ENCODE data around the gene KRT38. TPM values are rescaled to one million over a fixed set of nuclear protein-coding genes. Genes with fewer than 3 reads are reported as not detected.
A peak's percentile ranks its signal among the peaks of the same experiment; 100 is the strongest.

The KRT38 gene
- total and polyA plus RNA-seq, 7 experiments from 2014 or later, result not detected

GRCh38 chr17:41416479-41416878 is 24.3 kb downstream of the KRT38 start:
- Histone ChIP-seq H3K36me3 (ENCODE audit: control insufficient read depth in 2 of 3, insufficient read depth in 3 of 3, low read length in 3 of 3) (no peaks in the 10 kb centered on the region), H3K27ac (ENCODE audit: low read depth, low read length) (no peak overlapping the region), H3K4me1 (ENCODE audit: control insufficient read depth in 2 of 2, insufficient read depth in 2 of 2, low read length in 2 of 2) (peaks cover 0 to 6% of the 10 kb centered on the region in 2 donors), H3K4me3 (ENCODE audit: low read length) (no peak overlapping the region), H3K9me3 (ENCODE audit: control insufficient read depth in 2 of 3, low read length in 3 of 3) (no peaks in the 10 kb centered on the region), H3K27me3 (ENCODE audit: control insufficient read depth in 2 of 2, insufficient read depth in 2 of 2, low read length in 2 of 2) (no peaks in the 10 kb centered on the region)
- ChIA-PET POLR2A (no interaction called here), CTCF (interaction anchor here (0.6 kb wide), 1 partner anchor 978 kb away, joined by 5 read pairs; no protein-coding TSS in a partner anchor)
- no peak for ATAC-seq
- Mint-ChIP-seq H3K27ac (no peak overlapping the region), H3K4me3 (no peak overlapping the region), H3K4me1 (peaks cover 0 to 19% (median 9%) of the 10 kb centered on the region in 7 donors), H3K9me3 (no peaks in the 10 kb centered on the region), H3K27me3 (no peaks in the 10 kb centered on the region), H3K36me3 (no peaks in the 10 kb centered on the region)
- intact Hi-C loops (cut with micrococcal nuclease), result no loop called here
- DNase-seq, result no peak

GRCh38 chr17:41415833-41416335 is 24.9 kb downstream of the KRT38 start:
- ChIA-PET POLR2A (interaction anchor here (0.5 kb wide), 1 partner anchor 30 kb away, joined by 4 read pairs; no protein-coding TSS in a partner anchor), CTCF (no interaction called here)
- Histone ChIP-seq H3K4me3 (ENCODE audit: low read length) (no peak overlapping the region), H3K27ac (ENCODE audit: low read depth, low read length) (no peak overlapping the region), H3K4me1 (ENCODE audit: control insufficient read depth in 2 of 2, insufficient read depth in 2 of 2, low read length in 2 of 2) (peaks cover 0 to 6% of the 10 kb centered on the region in 2 donors), H3K9me3 (ENCODE audit: control insufficient read depth in 2 of 3, low read length in 3 of 3) (no peaks in the 10 kb centered on the region), H3K36me3 (ENCODE audit: control insufficient read depth in 2 of 3, insufficient read depth in 3 of 3, low read length in 3 of 3) (no peaks in the 10 kb centered on the region), H3K27me3 (ENCODE audit: control insufficient read depth in 2 of 2, insufficient read depth in 2 of 2, low read length in 2 of 2) (no peaks in the 10 kb centered on the region)
- Mint-ChIP-seq H3K27ac (peak overlapping the region in 2 of 9 donors; percentile 7 to 21), H3K4me1 (peaks cover 0 to 19% (median 9%) of the 10 kb centered on the region in 7 donors), H3K27me3 (no peaks in the 10 kb centered on the region), H3K9me3 (no peaks in the 10 kb centered on the region), H3K36me3 (no peaks in the 10 kb centered on the region), H3K4me3 (no peak overlapping the region)
- ATAC-seq, result no peak
- DNase-seq, result no peak
- intact Hi-C loops (cut with micrococcal nuclease), result no loop called here

- no peaks in the 10 kb centered on the region for H3K36me3 ChIP-seq (ENCODE audit: control insufficient read depth in 2 of 3, insufficient read depth in 3 of 3, low read length in 3 of 3)
- H3K9me3 Mint-ChIP-seq, result no peaks in the 10 kb centered on the region
- H3K4me3 Mint-ChIP-seq, result no peak overlapping the region
- H3K27ac Mint-ChIP-seq, result peak overlapping the region in 2 of 9 donors; percentile 7 to 32
- H3K27me3 ChIP-seq (ENCODE audit: control insufficient read depth in 2 of 2, insufficient read depth in 2 of 2, low read length in 2 of 2), result no peaks in the 10 kb centered on the region
- ATAC-seq, result no peak
- no peak overlapping the region for H3K4me3 ChIP-seq (ENCODE audit: low read length)
- H3K4me1 ChIP-seq (ENCODE audit: control insufficient read depth in 2 of 2, insufficient read depth in 2 of 2, low read length in 2 of 2), result peaks cover 0 to 5% of the 10 kb centered on the region in 2 donors
- intact Hi-C loops (cut with micrococcal nuclease), result no loop called here
- H3K27ac ChIP-seq (ENCODE audit: low read depth, low read length), result no peak overlapping the region
- no peak for DNase-seq
- H3K36me3 Mint-ChIP-seq, result no peaks in the 10 kb centered on the region
- ChIA-PET POLR2A (interaction anchor here (0.5 kb wide), 1 partner anchor 29 kb away, joined by 4 read pairs; no protein-coding TSS in a partner anchor), CTCF (no interaction called here)
- no peaks in the 10 kb centered on the region for H3K9me3 ChIP-seq (ENCODE audit: control insufficient read depth in 2 of 3, low read length in 3 of 3)
- H3K27me3 Mint-ChIP-seq, result no peaks in the 10 kb centered on the region
- H3K4me1 Mint-ChIP-seq, result peaks cover 0 to 19% (median 9%) of the 10 kb centered on the region in 7 donors
Observed at GRCh38 chr17:41415411-41415810, 25.4 kb downstream of the KRT38 start.

- DNase-seq, result no peak
- H3K4me1 Mint-ChIP-seq, result peaks cover 3 to 24% (median 12%) of the 10 kb centered on the region in 7 donors
- intact Hi-C loops (cut with micrococcal nuclease), result no loop called here
- Histone ChIP-seq H3K36me3 (ENCODE audit: control insufficient read depth in 2 of 3, insufficient read depth in 3 of 3, low read length in 3 of 3) (no peaks in the 10 kb centered on the region), H3K27ac (ENCODE audit: low read depth, low read length) (no peak overlapping the region), H3K27me3 (ENCODE audit: control insufficient read depth in 2 of 2, insufficient read depth in 2 of 2, low read length in 2 of 2) (no peaks in the 10 kb centered on the region), H3K4me3 (ENCODE audit: low read length) (no peak overlapping the region), H3K4me1 (ENCODE audit: control insufficient read depth in 2 of 2, insufficient read depth in 2 of 2, low read length in 2 of 2) (peaks cover 5 to 9% of the 10 kb centered on the region in 2 donors), H3K9me3 (ENCODE audit: control insufficient read depth in 2 of 3, low read length in 3 of 3) (no peaks in the 10 kb centered on the region)
- ATAC-seq, result no peak
- no peaks in the 10 kb centered on the region for H3K36me3 Mint-ChIP-seq
- POLR2A ChIA-PET, result no interaction called here
- no peaks in the 10 kb centered on the region for H3K9me3 Mint-ChIP-seq
- H3K27me3 Mint-ChIP-seq, result no peaks in the 10 kb centered on the region
- no peak overlapping the region for H3K27ac Mint-ChIP-seq
- H3K4me3 Mint-ChIP-seq, result no peak overlapping the region
- CTCF ChIA-PET, result interaction anchor here (1.7 kb wide), 1 partner anchor 135 kb away, joined by 4 read pairs; no protein-coding TSS in a partner anchor
Observed at GRCh38 chr17:41413982-41414381, 26.8 kb downstream of the KRT38 start.

GRCh38 chr17:41413353-41413957 is 27.3 kb downstream of the KRT38 start:
- ATAC-seq (no peak), DNase-seq (no peak)
- H3K27me3 ChIP-seq (ENCODE audit: control insufficient read depth in 2 of 2, insufficient read depth in 2 of 2, low read length in 2 of 2), result no peaks in the 10 kb centered on the region
- no peak overlapping the region for H3K27ac Mint-ChIP-seq
- H3K36me3 ChIP-seq (ENCODE audit: control insufficient read depth in 2 of 3, insufficient read depth in 3 of 3, low read length in 3 of 3), result no peaks in the 10 kb centered on the region
- POLR2A ChIA-PET, result no interaction called here
- no peak overlapping the region for H3K4me3 Mint-ChIP-seq
- peaks cover 5 to 30% (median 16%) of the 10 kb centered on the region in 7 donors for H3K4me1 Mint-ChIP-seq
- no peaks in the 10 kb centered on the region for H3K9me3 Mint-ChIP-seq
- intact Hi-C loops (cut with micrococcal nuclease), result no loop called here
- H3K27me3 Mint-ChIP-seq, result no peaks in the 10 kb centered on the region
- CTCF ChIA-PET, result interaction anchor here (0.8 to 1.7 kb wide), 2 partner anchors 91 to 136 kb away, joined by 3 to 4 read pairs; no protein-coding TSS in a partner anchor
- H3K4me3 ChIP-seq (ENCODE audit: low read length), result no peak overlapping the region
- H3K27ac ChIP-seq (ENCODE audit: low read depth, low read length), result no peak overlapping the region
- peaks cover 9 to 14% of the 10 kb centered on the region in 2 donors for H3K4me1 ChIP-seq (ENCODE audit: control insufficient read depth in 2 of 2, insufficient read depth in 2 of 2, low read length in 2 of 2)
- H3K9me3 ChIP-seq (ENCODE audit: control insufficient read depth in 2 of 3, low read length in 3 of 3), result no peaks in the 10 kb centered on the region
- no peaks in the 10 kb centered on the region for H3K36me3 Mint-ChIP-seq

DNA sequence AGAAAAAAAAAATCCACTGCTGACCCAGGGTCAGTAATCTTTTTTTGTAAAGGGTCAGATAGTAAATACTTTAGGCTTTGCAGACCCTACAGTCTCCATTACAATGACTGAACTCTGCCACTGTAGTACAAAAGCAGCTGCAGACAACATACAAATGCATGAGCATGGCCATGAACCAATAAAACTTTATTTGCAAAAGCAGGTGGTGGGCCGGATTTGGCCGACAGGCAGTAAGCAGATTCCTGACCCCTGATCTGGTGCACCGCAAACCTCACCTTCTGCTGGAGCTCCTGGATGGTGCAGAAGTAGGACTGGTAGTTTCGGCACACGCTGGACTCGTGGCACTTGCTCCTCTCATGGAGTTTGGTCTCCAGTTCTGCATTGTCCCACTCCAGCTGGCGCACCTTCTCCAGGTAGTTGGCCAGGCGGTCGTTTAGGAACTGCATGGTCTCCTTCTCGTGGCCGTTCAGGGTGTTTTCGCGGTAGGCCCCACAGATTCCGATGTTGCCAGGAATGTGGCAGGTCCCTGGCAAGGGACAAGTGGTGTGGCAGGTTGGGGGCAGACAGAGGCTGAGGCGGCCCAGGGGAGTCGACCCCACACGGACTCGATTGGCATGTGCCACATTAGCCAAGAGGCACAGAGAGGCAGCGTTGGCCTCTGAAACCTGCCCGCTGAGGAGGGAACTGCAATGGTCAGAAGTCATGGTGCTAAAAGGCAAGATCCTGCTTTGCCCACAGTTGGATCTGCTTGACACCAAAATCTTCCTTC is 29.5 kb downstream of the KRT38 start:
- H3K27ac ChIP-seq (ENCODE audit: low read depth, low read length), result no peak overlapping the region
- H3K27me3 ChIP-seq (ENCODE audit: control insufficient read depth in 2 of 2, insufficient read depth in 2 of 2, low read length in 2 of 2), result no peaks in the 10 kb centered on the region
- H3K36me3 Mint-ChIP-seq, result no peaks in the 10 kb centered on the region
- H3K9me3 Mint-ChIP-seq, result no peaks in the 10 kb centered on the region
- H3K9me3 ChIP-seq (ENCODE audit: control insufficient read depth in 2 of 3, low read length in 3 of 3), result no peaks in the 10 kb centered on the region
- no peak overlapping the region for H3K4me3 Mint-ChIP-seq
- no peak overlapping the region for H3K27ac Mint-ChIP-seq
- no peaks in the 10 kb centered on the region for H3K36me3 ChIP-seq (ENCODE audit: control insufficient read depth in 2 of 3, insufficient read depth in 3 of 3, low read length in 3 of 3)
- DNase-seq (no peak), ATAC-seq (no peak)
- H3K4me3 ChIP-seq (ENCODE audit: low read length), result no peak overlapping the region
- H3K4me1 Mint-ChIP-seq, result peaks cover 5 to 21% (median 19%) of the 10 kb centered on the region in 7 donors
- CTCF ChIA-PET, result no interaction called here
- H3K4me1 ChIP-seq (ENCODE audit: control insufficient read depth in 2 of 2, insufficient read depth in 2 of 2, low read length in 2 of 2), result peaks cover 9 to 14% of the 10 kb centered on the region in 2 donors
- no peaks in the 10 kb centered on the region for H3K27me3 Mint-ChIP-seq
- intact Hi-C loops (cut with micrococcal nuclease), result no loop called here
- POLR2A ChIA-PET, result no interaction called here
